ENCODE results near the gene SLFN11.

DNA sequence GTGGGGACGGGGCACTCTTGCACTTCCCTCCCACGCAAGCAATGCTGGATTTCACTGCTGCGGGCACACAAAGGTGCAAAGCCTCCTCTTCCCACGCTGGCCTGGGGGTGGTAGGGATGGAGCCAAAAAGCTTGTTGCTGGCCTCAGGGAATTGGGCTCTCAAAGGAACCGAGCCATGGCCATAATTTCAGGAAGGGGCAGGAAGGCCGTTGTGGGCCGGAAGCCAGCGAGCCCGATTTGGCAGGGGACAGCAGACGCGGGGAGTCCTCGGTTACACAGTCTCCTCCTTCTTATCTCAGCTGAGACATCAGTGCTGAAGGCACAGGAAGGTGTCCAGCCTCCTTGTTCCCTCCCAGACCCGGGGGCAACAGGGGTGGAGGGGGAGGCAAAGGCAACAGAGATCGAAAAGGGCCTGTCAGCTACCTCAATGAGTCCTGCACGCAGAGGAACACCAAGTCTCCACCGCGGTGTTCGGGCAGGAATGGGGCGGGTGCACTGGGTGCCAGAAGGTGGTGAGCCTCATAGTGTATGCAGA is 59.5 kb downstream of the SLFN11 start:
- TF ChIP-seq, protein P1, sequence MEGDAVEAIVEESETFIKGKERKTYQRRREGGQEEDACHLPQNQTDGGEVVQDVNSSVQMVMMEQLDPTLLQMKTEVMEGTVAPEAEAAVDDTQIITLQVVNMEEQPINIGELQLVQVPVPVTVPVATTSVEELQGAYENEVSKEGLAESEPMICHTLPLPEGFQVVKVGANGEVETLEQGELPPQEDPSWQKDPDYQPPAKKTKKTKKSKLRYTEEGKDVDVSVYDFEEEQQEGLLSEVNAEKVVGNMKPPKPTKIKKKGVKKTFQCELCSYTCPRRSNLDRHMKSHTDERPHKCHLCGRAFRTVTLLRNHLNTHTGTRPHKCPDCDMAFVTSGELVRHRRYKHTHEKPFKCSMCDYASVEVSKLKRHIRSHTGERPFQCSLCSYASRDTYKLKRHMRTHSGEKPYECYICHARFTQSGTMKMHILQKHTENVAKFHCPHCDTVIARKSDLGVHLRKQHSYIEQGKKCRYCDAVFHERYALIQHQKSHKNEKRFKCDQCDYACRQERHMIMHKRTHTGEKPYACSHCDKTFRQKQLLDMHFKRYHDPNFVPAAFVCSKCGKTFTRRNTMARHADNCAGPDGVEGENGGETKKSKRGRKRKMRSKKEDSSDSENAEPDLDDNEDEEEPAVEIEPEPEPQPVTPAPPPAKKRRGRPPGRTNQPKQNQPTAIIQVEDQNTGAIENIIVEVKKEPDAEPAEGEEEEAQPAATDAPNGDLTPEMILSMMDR (IDR thresholded peaks at IDR 0.05) = no peak
- TF ChIP-seq POLR2A (IDR thresholded peaks at IDR 0.05) (no peak), POLR2AphosphoS5 (IDR thresholded peaks at IDR 0.05) (no peak)
